GM18858 (cell line): Measurements from ENCODE around the gene KAZN.

Source experiments
- ATAC-seq: cut with Tn5 transposase; IDR thresholded peaks from one replicate; pipeline ENCODE4 v1.9.1; 2021; ENCODE audit not compliant: unreplicated experiment

The KAZN gene

DNA sequence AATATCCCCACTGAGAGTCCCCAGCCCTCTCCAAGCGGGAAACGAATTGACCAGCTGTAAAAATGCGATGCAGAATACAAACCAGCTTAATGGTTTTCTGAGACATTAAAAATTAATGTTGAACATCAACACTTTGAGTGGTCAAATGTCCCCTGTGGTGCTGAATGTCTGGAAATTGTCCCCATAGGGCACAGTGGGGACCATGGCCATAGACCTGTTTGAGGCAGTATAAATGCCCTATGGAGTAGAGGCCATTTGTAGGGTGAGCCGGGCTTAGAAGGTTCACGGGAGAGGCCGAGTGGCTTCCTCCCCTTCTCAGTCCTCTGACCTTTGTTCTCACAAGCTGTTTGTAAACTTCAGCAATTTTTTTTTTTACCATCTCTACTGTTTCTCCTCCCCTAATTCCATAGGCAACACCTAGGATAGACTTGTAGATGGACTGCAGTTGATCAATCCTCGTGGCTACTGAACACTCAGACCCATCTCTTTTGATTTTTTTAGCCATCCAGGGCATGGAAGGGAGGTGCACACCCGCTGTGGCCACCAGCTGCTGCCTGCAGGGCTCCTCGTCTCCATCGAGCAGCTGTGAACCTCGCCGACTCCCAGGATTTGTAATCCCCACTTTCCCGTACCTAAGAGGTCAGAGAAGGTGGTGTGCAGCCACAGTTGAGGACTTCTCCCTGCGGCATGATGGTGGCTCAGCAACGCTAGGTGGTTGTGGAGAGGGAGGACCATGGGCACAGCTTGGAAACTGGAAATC is 41.0 kb downstream of the KAZN start:
- no peak for ATAC-seq

DNA sequence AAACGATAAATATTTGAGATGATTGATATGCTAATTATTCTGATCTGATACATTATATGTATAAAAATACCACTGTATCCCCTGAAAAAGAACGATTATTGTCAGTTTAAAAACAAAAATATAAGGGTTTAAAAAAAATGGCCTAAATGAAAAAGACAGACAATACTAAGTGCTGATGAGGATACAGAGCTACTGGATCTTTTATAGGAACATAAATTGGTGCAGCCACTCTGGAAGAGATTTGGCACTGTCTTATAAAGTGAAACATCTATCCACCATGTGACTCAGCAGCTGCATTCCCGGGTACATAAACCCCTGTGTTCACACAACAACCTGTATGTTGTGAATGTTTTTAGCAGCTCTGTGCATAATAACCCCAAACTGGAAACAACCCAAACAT is 44.2 kb downstream of the KAZN start:
- ATAC-seq, result no peak

DNA sequence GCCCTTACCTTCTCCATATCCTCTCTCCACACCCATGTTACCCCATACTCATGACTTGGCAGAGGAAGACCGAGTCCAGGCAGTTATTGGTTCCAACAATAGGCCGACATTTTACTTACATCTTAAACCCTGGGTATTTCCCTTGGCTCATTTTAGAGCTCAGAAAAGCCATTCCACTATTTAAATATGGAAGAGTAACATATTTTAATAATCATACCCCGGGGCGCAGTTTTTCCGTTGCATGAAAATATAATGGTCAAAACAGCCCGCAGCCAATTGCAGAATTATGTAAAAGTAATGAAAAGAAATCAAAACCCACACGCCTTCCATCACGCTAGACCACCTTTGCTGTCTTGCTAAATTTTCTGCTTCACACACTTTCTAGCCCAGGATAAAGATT is 48.5 kb downstream of the KAZN start:
- ATAC-seq, result no peak

DNA sequence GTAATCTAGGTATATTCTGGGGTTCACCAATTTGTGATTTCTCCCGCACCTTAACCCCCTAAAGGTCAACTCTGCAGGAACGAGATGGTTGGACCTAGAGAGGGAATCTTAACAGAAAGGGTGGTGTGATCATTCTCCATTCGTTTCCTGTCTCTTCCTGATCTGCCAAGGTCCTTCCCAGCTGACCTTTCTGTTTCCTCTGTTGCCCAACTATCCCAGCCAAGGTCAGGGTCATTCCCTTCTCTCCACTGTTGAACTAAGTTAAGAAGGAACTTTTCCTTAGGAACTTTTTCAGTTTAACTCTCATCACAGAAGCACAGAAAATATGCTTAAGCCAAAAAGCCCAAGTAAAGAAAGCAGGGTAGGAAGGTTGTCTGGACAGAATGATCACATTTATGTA is 49.3 kb downstream of the KAZN start:
- ATAC-seq, result no peak

DNA sequence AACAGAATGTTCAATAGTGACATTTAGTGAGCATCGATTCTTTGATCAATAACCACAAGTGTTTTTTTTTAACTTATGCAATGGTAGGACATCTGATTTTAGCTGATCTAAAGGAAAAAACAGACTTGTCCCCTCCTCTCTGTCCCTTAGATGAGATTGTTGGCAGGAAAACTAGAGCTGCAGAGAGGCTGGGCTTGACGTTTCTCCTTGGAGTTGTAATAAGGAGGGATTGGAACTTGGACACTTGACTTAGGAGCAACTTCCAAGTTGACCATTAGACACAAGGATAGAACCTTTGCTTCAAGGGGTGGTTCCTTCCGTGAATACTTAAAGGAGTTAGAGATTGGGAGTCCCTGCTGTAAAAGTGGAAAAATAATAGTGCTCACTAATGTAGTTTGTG is 49.9 kb downstream of the KAZN start:
- no peak for ATAC-seq

DNA sequence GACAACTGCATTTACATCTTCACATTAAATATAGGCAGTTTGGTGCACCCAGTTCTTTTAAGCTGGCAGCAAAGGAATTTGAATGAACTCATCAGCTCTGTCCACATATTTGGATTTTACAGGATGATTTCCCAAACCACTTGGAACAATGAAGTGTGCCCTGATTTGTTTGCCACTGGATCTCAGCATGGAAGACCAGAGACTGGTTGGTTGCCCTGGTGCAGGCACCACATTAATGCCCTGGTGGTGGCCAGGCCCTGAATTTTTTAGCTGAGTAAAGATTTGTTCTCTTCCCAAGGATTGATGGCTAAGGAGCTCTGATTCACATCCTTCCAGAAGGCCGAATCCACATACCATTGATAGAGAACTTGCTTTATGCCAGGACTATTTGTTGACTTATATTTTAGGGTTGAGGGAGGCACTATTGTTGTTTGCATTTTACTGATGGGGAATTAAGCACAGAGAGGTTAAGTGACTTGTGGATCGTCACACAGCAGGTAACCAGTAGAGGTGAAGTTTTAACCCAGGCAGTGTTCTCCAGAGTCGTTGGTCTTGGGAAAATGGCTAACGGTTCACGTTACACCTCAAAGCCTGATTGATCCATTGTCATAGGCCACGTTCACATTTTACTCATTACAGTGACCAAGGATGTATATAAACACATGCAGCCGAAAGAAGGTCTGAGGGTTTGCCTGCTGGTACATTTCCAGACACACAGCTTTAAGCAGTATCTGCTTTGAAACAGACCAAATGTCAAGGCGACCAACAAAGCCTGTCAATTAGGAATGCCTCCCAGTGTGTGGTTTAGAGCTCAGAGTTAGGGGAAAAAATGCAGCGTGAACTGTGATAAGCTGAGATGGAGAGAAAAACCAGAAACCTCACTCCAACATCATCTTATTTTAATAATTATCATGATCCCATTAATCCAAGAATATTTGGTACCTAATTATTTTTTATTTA is 50.7 kb downstream of the KAZN start:
- no peak for ATAC-seq

DNA sequence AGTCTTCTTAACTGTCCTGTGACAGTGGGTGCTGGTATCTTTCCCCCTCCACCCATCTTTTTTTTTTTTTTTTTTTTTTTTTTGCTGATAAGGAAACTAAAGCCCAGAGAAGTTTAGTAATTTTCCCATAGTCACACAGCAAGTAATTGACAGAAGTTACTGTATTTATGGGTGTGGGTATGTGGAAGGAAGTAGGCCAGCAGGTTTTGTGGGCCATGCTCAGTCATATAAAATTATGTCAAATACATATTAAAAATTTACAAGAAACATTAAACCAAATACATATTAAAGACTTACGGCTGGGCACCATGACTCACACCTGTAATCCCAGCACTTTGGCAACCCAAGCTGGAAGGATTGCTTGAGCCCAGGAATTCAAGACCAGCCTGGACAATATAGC is 51.5 kb downstream of the KAZN start:
- ATAC-seq, result no peak

DNA sequence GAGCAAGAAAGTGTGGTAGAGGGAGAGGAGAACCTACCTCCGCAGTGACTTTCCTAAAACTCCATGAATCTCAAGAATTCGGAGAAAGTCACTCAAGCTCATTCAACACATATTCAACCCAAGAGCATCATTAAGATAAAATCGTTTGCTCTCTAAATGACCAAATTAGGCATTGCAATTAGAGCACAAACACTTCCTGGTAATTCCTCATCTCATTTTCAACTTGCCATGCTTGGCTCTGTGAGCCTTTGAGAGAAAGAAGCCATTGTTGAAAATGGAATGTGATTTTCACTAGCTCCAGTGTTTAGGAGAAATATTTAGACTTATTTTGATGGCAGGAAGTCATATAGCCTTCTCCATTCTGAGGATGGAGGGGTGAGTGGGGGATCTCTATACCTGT is 52.5 kb downstream of the KAZN start:
- ATAC-seq, result no peak

DNA sequence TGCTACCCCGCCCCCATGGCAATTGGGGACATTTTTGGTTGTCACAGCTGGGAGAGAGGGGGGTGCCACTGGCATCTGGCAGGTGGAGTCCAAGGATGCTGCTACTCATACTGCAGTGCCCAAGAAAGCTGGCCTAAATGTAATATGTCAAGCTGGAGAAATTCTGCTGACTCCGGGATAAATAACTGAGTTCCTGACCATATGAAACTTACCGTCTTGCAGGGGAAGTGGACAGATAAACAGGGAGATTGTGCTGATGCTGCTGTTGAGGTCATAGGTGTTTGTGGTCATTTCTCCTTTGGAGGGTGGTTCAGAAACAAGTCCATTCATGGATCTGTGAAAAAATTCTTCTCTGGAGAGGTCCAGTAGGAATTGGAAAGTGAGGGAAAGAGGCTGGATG is 54.4 kb downstream of the KAZN start:
- ATAC-seq, result no peak

DNA sequence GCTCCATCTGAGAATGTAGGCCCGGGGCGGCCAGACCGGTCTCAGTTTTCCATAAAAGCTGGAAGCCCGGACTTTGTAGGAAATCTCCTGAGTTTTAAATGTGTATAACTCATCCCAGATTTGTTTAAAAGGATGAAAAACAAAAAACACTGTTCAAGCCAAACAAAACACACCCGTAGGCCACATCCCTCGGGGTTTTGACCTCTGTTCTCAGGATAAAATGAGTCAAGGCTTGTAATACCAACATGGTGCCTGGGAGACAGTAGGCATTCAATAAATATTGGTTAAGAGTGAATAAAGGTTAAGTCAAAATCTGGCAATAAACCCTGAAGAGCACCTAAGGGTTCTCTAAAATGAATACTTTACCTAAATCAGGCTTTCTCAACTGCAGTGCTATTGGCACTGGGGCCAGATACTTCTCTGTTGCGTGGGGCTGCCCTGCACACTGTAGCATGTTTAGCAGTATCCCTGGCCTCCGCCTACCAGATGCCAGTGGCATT is 55.0 kb downstream of the KAZN start:
- no peak for ATAC-seq

DNA sequence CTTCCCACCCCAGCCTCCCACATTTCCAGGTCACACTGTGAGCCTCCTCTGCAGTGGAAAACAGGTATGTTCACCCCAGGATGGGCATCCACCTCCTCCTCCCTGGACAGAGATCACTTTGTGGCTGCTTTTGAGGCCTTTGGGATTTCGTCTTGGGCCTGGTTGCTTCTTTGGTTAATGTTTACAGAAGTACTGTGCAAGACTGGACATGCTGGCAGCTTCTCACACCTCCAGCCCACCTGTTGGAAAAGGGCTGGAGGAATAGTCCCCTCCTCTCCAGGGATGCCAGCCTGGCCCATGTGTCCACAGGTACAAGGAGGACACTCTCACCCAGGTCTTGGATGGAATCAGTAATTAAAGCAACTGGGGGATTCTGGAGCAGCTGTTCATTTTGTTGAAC is 56.1 kb downstream of the KAZN start:
- no peak for ATAC-seq

DNA sequence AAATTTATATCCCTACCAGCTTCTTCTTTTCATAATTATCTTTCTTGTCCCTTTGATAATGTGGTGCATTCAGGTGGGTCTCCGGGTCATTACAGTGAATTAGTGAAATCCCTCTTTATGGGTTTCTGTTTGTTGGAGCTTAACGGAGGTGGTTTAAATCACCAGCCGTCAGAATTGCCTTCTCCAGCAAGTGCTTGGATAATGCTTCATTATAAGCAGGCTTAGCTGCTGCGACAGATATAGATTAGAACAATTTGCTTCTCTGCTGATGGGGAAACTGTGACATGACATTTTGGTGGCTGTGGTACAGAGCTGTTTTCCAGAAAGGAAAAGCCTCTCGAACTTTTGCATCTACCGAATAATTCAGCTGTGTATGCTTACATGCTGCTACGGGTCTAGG is 56.9 kb downstream of the KAZN start:
- ATAC-seq, result no peak

DNA sequence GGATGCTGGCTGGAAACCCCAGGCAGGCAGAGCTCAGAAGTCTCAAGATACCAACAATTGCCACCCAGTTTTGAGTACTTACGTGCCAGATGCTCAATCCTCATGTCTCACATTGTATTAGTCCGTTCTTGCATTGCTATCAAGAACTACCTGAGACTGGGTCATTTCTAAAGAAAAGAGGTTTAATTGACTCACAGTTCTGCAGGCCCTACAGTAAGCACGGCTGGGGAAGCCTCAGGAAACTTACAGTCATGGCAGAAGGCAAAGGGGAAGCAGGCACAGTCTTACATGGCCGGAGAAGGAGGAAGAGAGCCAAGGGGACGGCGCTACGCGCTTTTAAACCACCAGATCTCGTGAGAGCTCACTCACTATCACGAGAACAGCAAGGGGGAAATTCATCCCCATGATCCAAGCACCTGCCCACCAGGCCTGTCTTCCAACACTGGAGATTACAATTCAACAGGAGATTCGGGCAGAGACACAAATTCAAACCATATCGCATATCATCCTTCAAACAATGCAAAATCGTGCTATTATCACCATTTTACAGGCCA is 58.0 kb downstream of the KAZN start:
- ATAC-seq, result no peak

DNA sequence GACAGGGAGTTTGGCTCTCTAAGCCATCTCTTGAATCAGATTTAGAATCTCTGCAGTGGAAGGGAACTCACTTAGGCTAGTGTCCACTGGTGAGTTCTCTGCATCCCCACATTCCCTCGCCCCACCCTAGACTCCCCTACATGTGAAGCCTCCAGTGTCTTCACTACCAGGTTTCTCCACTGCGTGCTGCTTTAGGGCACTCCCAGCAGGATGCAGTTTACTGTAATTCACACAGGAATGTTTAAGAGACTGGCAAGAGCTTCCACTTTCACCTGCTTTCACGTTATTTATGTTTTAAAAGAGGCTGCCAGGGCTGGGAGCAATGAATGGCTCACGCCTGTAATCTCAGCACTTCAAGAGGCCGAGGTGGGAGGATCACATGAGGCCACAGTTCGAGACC is 60.2 kb downstream of the KAZN start:
- ATAC-seq, result no peak

DNA sequence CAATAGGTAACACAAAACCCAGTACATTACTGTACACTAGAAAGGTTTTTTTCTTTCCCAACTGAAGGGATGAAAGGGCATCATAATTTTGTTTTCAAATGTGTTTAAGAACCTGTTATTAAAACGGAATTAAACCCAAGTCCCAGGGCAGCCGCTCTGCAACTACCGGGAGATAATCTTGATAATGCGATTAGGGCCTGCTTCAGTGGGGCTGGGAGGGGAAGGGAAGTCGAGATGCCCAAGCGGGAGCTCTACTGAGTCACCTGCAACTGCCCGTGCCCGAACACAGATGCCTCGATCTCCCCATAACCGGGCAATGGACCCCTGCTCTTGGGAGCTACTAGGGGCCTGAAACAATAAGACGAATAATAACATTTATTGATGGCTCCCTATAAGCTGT is 61.4 kb downstream of the KAZN start:
- ATAC-seq, result no peak

DNA sequence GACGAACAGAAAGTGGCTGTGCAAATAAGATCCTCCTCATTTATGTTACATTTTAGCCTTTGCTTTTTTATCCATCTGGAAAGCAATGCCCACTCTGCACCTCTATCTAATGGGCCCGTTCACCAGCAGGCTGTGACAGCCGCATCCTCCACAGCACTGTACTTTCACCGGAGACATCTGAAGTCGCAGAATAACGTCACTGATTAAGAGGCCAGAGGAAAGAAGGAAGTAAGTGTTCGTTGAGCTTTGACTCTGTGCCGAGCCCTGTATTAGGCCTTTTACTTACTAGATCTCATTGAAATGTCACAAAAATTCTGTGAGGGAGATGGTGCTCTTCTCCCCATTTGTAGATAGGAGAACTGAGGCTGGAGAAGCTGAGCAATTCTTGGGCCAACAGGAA is 62.3 kb downstream of the KAZN start:
- ATAC-seq, result no peak

DNA sequence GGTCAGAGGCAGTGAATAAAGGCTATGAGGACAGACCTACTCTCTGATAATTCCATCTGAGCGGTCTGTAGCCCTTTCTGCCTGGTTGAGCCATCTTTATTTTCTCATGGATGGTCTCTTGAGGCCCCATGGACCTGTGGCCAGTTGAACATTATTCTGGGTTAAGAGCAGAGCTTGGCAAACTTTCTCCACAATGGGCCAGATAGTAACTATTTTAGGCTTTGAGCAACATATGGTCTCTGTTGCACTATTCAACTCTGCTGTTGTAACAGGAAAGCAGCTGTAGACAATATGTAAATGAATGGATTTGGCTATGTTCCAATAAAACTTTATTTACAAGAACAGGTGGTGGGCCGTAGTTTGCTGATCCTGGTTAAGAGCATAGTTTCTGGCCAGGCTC is 62.7 kb downstream of the KAZN start:
- ATAC-seq, result no peak

DNA sequence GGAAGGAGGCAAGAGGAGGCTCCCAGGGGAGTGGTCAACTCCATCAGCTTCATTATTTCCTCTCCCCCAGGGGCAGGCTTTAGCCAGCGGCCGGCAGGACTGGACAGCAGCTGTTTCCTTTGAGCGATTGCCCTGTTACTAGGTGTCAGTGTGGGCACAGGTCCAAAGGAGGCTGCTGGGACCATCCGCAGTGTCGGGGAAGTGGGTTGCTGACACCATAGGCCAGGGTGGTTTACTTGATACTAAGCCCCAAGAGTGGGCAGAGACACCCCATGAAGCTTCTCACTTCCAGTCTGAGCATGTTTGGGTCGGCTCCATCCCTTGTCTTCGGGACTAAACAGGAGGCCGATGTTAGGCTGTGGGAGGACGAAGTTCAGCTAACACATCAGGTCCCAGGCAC is 63.6 kb downstream of the KAZN start:
- no peak for ATAC-seq

DNA sequence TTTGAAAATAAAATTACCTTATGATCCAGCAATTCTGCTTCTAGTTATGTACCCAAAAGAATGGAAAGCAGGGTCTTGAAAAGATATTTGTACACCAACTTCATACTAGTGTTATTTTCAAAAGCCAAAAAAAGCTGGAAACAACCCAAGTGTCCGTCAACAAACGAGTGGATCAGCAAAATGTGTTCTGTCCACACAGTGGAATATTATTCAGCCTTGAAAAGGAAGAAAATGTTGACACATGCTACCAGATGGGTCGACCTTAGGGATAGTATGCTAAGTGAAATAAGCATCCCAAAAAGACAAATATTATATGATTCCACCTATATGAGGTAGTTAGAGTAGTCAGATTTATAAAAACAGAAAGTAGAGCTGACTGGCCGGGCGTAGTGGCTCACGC is 65.3 kb downstream of the KAZN start:
- no peak for ATAC-seq

DNA sequence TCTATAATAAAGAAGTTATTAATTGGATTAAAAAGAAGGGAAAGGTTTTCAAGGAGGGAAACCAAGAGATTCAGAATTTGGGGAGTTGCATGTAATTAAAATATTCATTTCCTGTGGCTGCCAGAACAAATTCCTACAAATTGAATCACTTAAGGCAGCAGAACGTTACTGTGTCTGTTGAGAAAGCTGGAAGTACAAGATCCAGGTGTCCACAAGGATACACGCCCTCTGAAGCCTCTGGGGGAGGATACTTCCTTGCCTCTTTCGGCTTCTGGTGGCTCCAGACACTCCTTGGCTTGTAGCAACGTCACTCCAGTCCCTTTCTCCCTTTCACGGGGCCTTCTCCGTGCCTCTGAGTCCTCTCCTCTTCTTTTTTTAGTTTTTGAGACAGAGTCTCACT is 67.9 kb downstream of the KAZN start:
- no peak for ATAC-seq

DNA sequence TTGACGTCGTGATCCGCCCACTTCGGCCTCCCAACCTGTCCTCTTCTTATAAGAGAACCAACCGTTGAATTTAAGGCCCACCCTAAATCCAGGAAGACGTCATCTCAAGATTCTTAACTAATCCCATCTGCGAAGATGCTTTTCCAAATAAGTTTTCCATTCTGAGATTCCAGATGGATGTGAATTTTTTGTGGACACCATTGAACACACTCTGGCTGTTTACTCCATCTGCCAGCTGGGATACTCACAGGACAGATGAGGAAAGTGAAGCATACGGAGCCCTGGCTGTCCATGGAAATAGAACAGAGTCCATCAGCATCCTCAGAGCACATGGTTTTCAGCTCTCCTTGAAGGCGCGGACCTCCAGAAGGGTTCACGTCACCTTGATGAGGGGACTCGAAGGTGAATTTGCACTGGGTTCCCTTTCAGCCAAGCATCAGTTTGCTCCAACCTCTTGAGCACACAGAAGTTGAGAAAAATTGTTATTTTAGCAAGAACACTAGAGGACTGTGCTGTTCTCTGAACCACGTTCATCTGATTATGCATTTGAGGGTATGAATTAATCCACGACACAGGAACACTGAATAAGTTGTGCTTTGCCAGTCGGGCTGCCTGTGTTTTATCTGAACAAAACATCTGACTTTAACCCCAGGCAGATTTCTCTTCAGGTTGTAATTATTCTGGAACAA is 68.6 kb downstream of the KAZN start:
- ATAC-seq, result no peak
